Stimulated activated CD4-positive, alpha-beta T cell treated with anti-CD3 and anti-CD28 coated beads, TNF-alpha, amount 100 ng/mL, for 24 hours (primary cell): ENCODE measurements around the gene SYT2.

Experiments used
- DNase-seq, 3 experiments: peaks; one replicate each; pipeline ENCODE4 v3.0.0-alpha.2; 2020; ENCODE audit warnings: low read depth in 3 of 3

The SYT2 gene

GRCh38 chr1:202704601-202705000 lies 5.7 kb downstream of the SYT2 start:
- DNase-seq = no peak

- DNase-seq = no peak
These were observed 7.1 kb downstream of the SYT2 start for GRCh38 chr1:202703191-202703590.

- DNase-seq = no peak
These were observed 8.2 kb downstream of the SYT2 start for GRCh38 chr1:202702088-202702487.

GRCh38 chr1:202701200-202701599 lies 9.1 kb downstream of the SYT2 start:
- DNase-seq = no peak

- DNase-seq = no peak
These were observed 10.2 kb downstream of the SYT2 start for GRCh38 chr1:202700061-202700460.

GRCh38 chr1:202698276-202698675 lies 12.0 kb downstream of the SYT2 start:
- no peak for DNase-seq

- no peak for DNase-seq
These were observed 13.2 kb downstream of the SYT2 start for GRCh38 chr1:202697038-202697437.

- no peak for DNase-seq
These were observed 15.9 kb downstream of the SYT2 start for GRCh38 chr1:202694314-202694713.

- DNase-seq = peak; percentile 25 to 42 (median 42)
These were observed 17.2 kb downstream of the SYT2 start for GRCh38 chr1:202692959-202693555.

GRCh38 chr1:202691816-202692215 lies 18.4 kb downstream of the SYT2 start:
- DNase-seq = no peak

GRCh38 chr1:202689493-202690342 lies 20.5 kb downstream of the SYT2 start:
- no peak for DNase-seq

GRCh38 chr1:202689082-202689481 lies 21.2 kb downstream of the SYT2 start:
- DNase-seq = no peak

- DNase-seq = no peak
These were observed 21.9 kb downstream of the SYT2 start for GRCh38 chr1:202688401-202688800.

- no peak for DNase-seq
These were observed 22.5 kb downstream of the SYT2 start for GRCh38 chr1:202687798-202688197.

- DNase-seq = no peak
These were observed 22.9 kb downstream of the SYT2 start for GRCh38 chr1:202687370-202687769.

GRCh38 chr1:202685641-202686040 lies 24.6 kb downstream of the SYT2 start:
- DNase-seq = no peak

GRCh38 chr1:202684716-202685115 lies 25.5 kb downstream of the SYT2 start:
- no peak for DNase-seq

- no peak for DNase-seq
These were observed 27.2 kb downstream of the SYT2 start for GRCh38 chr1:202683029-202683428.

GRCh38 chr1:202682477-202682876 lies 27.8 kb downstream of the SYT2 start:
- no peak for DNase-seq

GRCh38 chr1:202681736-202682420 lies 28.4 kb downstream of the SYT2 start:
- DNase-seq = no peak

- DNase-seq = no peak
These were observed 29.5 kb downstream of the SYT2 start for GRCh38 chr1:202680586-202681352.
